Vagina (tissue), 2 donors: ENCODE results near the gene CDK16.

Experiments used
- CTCF ChIP-seq, 3 experiments: fragments of 450-650 bp in 2 of 3; fragments of 200-600 bp in 1 of 3; sonication (generic) in 1 of 3; IDR thresholded peaks; one replicate each; pipeline ENCODE4 v1.5.1; 2017 to 2019; ENCODE audit warnings: antibody characterized with exemption in 3 of 3, mild to moderate bottlenecking in 2 of 3, moderate library complexity in 2 of 3
- POLR2AphosphoS5 ChIP-seq, 2 donors: sonication (generic); formaldehyde crosslinking; IDR thresholded peaks; one replicate each; pipeline ENCODE4 v1.9.0; 2017; ENCODE audit warnings: antibody characterized with exemption in 2 of 2, mild to moderate bottlenecking in 2 of 2, low read depth in 1 of 2; ENCODE audit not compliant: insufficient read depth in 1 of 2

GRCh38 chrX:47202877-47203276 lies 15.6 kb upstream of the CDK16 start:
- TF ChIP-seq CTCF (IDR thresholded peaks at IDR 0.05): no peak
- TF ChIP-seq POLR2AphosphoS5 (IDR thresholded peaks at IDR 0.05; ENCODE audit: insufficient read depth in 1 of 2, low read depth in 1 of 2): no peak
